NCI-H146 treated with DMSO at 0.1 percent for 48 hours (cell line): ENCODE data around the gene NTMT2.
"Not testable (repeated sequence)": the region's sequence is repeated elsewhere in the genome, so short reads cannot be mapped to it uniquely, and the experiment has no call there.

Experiments
- DNase-seq: peaks from one replicate; lab custom pipeline; 2025; ENCODE audit not compliant: unreplicated experiment; lab: John Stamatoyannopoulos, UW

The NTMT2 gene

DNA sequence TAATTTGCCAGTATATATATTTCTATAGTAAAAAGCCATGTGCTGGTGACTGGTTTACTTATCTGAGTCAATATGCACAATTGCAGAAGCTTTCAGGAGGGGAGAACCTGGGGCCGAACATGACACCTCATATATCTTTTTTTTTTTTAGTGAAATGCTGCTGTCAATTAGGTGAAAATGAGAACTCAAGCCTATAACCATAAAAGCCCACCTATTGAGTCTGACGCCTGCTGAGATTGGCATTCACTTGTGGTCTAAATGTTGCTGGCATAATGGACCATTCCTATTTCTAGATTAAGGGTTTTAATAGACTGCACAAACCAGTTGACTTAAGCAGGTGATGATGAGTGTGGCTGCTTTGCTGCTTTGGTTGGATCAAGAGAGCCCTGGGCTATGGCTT is 10.8 kb downstream of the NTMT2 start:
- no peak for DNase-seq

GRCh38 chr1:170157820-170158219 is 12.1 kb downstream of the NTMT2 start:
- DNase-seq = no peak

GRCh38 chr1:170162459-170163246 is 16.9 kb downstream of the NTMT2 start:
- no peak for DNase-seq

- DNase-seq = no peak
These were observed 18.5 kb downstream of the NTMT2 start for GRCh38 chr1:170164103-170164763.

- DNase-seq = no peak
These were observed 20.9 kb downstream of the NTMT2 start for GRCh38 chr1:170166518-170167180.

GRCh38 chr1:170168265-170168664 is 22.5 kb downstream of the NTMT2 start:
- DNase-seq = no peak

DNA sequence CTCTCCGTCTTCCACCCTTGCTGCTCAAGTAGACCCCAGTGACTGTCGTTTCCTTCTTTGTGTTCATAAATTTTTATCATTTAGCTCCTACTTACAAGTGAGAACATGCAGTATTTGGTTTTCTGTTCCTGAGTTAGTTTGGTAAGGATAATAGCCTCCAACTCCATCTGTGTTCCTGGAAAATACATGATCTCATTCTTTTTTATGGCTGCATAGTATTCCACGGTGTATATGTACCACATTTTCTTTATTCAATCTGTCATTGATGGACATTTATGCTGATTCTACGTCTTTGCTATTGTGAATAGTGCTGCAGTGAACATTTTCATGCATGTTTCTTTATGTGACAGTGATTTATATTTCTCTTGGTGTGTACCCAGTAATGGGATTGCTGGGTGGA is 24.8 kb downstream of the NTMT2 start:
- not testable (repeated sequence) for DNase-seq

- DNase-seq = no peak
These were observed 28.6 kb downstream of the NTMT2 start for GRCh38 chr1:170174395-170174794.

GRCh38 chr1:170175041-170175440 is 29.3 kb downstream of the NTMT2 start:
- DNase-seq = no peak

DNA sequence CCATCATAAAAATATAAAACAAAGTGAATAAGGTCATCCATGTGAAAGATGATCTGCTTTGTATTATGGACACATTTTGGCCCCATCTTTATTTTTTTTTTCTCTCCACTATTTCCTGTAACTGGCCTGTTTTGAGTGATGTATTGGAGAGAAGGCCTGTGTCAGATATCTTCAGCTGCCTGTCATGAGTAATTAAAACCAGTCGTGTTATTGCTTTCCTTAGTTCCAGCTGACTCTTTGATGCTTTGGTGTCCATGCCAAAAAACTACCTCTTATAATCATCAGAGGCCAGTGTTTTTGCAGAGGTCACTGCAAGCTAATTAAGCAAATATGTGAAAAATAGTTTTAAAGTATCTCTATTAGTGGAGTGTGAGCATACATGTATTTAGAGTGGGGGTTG is 29.7 kb downstream of the NTMT2 start:
- no peak for DNase-seq

- no peak for DNase-seq
These were observed 31.0 kb downstream of the NTMT2 start for GRCh38 chr1:170176772-170177171.

DNA sequence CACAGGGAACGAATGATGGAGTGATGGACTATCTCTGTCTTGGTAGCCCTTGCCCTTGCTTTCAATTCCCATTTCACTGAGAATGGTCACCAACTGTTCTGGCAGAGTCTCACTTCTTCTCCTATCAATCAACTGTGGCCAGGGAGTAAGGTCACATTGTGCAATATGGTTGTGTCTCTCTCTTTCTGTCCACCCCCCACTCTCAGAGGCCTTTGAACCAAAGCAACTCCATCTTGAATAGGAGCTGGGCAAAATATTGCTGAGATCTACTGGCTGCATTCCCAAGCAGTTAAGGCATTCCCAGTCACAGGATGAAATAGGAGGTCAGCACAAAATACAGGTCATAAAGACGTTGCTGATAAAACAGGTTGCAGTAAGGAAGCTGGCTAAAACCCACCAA is 36.7 kb downstream of the NTMT2 start:
- no peak for DNase-seq

GRCh38 chr1:170192546-170192945 is 46.8 kb downstream of the NTMT2 start:
- DNase-seq = no peak

DNA sequence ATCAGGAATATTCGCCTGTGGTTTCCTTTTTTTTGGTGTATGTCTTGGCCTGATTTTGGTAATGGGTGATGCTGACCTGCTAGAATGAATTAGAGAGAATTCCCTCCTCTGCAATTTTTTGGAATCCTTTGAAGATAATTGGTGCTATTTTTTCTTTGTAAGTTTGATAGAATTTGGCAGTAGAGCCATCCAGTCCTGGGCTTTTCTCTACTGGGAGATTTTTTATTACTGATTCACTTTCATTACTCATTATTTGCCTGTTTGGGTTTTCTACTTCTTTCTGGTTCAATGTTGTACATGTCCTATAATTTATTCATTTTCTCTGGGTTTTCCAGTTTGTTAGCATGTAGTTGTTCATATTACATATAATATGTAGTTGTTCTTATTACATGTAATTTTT is 48.7 kb downstream of the NTMT2 start:
- DNase-seq = no peak

DNA sequence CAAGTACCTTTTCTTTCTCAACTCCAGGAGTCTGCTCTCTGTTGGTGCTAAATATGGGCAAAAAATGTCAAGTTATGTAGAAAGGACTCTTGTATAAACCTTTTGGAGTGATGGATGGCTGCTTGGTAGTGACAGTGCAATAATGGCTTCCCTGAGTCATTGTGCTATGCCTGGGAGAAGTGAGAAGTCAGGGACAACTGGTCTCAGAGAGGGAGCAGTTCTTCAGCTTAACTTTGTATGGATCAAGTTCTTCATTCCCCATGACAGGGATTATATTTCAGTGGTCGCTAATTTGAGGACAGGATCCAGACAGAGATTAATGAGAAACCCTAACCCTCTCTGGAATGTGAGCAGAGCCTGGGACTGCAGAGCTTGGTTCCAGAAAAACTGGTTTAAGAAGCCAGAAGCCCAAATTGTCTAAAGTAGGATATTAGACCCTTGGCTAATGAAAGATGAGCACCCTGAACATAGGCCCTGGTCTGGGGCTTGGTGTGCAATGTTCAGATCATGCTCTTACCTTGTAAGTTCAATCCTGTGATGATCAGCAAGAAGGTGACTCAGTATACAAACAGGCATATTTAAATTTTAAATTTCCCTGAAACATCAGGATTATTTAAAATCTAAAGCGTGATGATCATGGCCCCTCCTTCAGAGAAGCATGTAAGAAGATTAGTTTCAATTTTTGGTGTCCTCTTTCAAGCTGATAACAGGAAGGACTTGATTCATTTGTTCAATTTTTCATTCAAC is 50.9 kb downstream of the NTMT2 start:
- DNase-seq = no peak

- no peak for DNase-seq
These were observed 52.3 kb downstream of the NTMT2 start for GRCh38 chr1:170198090-170198489.

GRCh38 chr1:170198584-170198983 is 52.8 kb downstream of the NTMT2 start:
- DNase-seq = no peak

GRCh38 chr1:170200161-170200560 is 54.4 kb downstream of the NTMT2 start:
- no peak for DNase-seq

DNA sequence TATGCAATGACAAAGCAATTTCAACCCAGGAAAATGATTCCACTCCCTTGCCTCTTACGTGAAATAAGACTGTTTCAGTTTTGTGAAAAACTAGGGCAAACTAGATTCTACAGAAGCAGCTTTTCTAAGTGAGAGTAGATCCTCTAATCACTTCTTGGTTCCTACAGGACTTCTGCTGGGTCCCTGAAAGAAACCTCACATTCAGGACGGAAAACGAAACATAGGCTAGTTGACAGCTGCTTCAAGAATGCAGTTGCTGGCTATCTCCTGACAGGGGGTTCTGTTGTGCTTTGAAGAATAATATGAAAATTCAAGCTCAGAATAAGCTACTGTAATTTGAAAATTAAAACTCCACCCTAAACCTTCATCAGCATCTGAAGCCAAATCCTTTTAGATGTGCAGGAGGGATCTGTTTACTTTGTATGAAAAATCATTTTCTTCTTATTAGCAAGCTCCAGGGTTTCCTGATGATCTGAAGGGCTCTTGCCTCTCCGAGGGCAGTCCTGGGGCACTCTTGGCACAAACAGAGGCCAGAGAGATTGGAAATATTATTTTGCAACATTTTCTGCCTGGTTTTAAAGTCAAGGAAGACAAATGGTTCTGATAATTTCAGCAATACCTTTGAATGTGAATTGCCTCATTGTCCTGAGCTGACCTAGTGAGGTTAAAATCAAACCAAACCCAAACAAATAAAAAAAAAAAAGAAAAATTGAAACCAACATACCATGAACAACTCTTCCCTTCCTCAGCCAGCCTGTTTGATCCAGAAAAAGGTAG is 55.0 kb downstream of the NTMT2 start:
- DNase-seq = no peak

DNA sequence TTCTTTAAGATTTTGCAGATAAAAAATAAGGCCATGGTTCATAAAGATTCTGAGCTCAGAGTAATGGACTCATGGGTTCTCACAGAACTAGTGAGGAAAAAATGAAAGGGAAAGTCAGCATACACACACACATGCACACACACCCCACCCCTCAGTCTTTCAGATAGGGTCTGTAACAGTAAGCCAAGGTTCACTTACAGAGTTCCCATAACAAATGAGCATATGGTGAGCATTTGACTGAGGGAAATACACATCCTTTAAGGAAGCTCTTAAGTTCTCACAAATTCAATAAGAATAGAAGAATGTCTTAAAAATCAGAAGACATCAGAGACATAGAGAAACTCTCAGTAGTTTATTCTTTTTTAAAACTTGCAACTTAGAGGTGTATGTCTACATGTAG is 57.9 kb downstream of the NTMT2 start:
- no peak for DNase-seq

DNA sequence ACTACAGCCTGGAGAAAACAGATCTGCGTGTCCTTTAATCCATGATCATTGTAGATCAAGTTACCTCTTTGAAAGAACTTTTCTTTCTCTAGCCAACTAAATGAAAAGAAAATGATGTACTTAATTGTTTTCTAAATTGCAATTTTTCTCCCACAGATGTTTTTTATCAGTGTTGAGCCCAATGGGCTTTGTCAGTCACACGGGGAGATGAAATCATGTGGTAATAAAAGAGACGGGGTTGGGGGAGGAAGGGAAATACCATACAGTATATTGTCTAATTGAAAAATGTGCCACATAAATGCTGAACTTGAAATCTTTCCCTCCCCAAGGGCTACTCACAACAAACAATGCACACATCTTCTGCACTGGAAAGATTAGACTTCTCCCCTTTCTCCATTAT is 58.4 kb downstream of the NTMT2 start:
- no peak for DNase-seq
